Testis (tissue), 2 donors: ENCODE data around the gene CFAP221.

Experiments
- POLR2A ChIP-seq: fragments of 450-650 bp; IDR thresholded peaks from one replicate; pipeline ENCODE4 v1.6.1; 2017; ENCODE audit warnings: antibody characterized with exemption, mild to moderate bottlenecking, moderate library complexity
- TF ChIP-seq, protein P1 (sequence below), 3 experiments: fragments of 450-650 bp in 2 of 3; fragments of 200-600 bp in 1 of 3; sonication (generic) in 1 of 3; IDR thresholded peaks; one replicate each; pipeline ENCODE4 v1.5.1; 2016 to 2019; ENCODE audit warnings: antibody characterized with exemption in 3 of 3, mild to moderate bottlenecking in 2 of 3, moderate library complexity in 1 of 3

DNA sequence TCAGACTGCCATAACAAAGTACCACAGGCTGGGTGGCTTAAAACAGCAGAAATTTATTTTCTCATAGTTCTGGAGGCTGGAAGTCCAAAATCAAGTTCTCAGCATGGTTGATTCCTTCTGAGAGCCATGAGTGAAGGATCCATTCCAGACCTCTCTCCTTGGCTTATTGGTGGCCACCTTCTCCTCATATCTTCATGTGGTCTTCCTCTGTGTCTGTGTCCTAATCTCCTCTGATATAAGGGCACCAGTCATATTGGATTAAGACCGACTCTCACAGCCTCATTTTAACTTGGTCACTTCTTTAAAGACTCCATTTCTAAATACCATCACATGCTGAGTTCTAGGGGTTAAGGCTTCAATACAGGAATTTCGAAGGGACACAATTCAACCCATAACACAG is 65.1 kb downstream of the CFAP221 start:
- TF ChIP-seq, protein P1, sequence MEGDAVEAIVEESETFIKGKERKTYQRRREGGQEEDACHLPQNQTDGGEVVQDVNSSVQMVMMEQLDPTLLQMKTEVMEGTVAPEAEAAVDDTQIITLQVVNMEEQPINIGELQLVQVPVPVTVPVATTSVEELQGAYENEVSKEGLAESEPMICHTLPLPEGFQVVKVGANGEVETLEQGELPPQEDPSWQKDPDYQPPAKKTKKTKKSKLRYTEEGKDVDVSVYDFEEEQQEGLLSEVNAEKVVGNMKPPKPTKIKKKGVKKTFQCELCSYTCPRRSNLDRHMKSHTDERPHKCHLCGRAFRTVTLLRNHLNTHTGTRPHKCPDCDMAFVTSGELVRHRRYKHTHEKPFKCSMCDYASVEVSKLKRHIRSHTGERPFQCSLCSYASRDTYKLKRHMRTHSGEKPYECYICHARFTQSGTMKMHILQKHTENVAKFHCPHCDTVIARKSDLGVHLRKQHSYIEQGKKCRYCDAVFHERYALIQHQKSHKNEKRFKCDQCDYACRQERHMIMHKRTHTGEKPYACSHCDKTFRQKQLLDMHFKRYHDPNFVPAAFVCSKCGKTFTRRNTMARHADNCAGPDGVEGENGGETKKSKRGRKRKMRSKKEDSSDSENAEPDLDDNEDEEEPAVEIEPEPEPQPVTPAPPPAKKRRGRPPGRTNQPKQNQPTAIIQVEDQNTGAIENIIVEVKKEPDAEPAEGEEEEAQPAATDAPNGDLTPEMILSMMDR (IDR thresholded peaks at IDR 0.05) = no peak
- TF ChIP-seq POLR2A = no peak
